H9 (cell line): ENCODE results near the gene CTXN3. TPM values are rescaled to one million over a fixed set of nuclear protein-coding genes. Genes with fewer than 3 reads are reported as not detected.

Experiments used
- DNase-seq: peaks from one replicate; pipeline ENCODE4 v3.0.0-alpha.2; 2017
- H2AFZ ChIP-seq: one replicate; pipeline ENCODE4 v1.6.1; 2013; ENCODE audit warnings: mild to moderate bottlenecking, low read length, control low read depth, moderate library complexity
- H2AK5ac ChIP-seq: 2 replicates; pipeline ENCODE4 v1.6.1; 2013; ENCODE audit warnings: low read length, control low read depth, mixed read lengths; ENCODE audit not compliant: insufficient read length
- H2BK120ac ChIP-seq: one replicate; pipeline ENCODE4 v1.6.1; 2013; ENCODE audit warnings: low read depth, mild to moderate bottlenecking, low read length, control low read depth, inconsistent platforms; ENCODE audit not compliant: poor library complexity, severe bottlenecking
- H2BK12ac ChIP-seq: 2 replicates; pipeline ENCODE4 v1.6.1; 2013; ENCODE audit warnings: low read length, control low read depth, mixed read lengths, low read depth; ENCODE audit not compliant: insufficient read length
- H2BK15ac ChIP-seq: 2 replicates; pipeline ENCODE4 v1.6.1; 2013; ENCODE audit warnings: low read depth, low read length, control low read depth
- H2BK20ac ChIP-seq: one replicate; pipeline ENCODE4 v1.6.1; 2013; ENCODE audit warnings: low read depth, mild to moderate bottlenecking, low read length, control low read depth, inconsistent platforms; ENCODE audit not compliant: poor library complexity, severe bottlenecking
- H2BK5ac ChIP-seq: 2 replicates; pipeline ENCODE4 v1.6.1; 2013; ENCODE audit warnings: low read length, control low read depth, mixed read lengths; ENCODE audit not compliant: insufficient read length
- H3K14ac ChIP-seq: 2 replicates; pipeline ENCODE4 v1.6.1; 2013; ENCODE audit warnings: low read length, control low read depth; ENCODE audit not compliant: insufficient read depth
- H3K18ac ChIP-seq: 2 replicates; pipeline ENCODE4 v1.6.1; 2013; ENCODE audit warnings: low read depth, mild to moderate bottlenecking, mixed read lengths, low read length, control low read depth; ENCODE audit not compliant: insufficient read length
- H3K23ac ChIP-seq: 2 replicates; pipeline ENCODE4 v1.6.1; 2013; ENCODE audit warnings: low read length, control low read depth, mixed read lengths, low read depth; ENCODE audit not compliant: insufficient read length
- H3K23me2 ChIP-seq: 2 replicates; pipeline ENCODE4 v1.6.1; 2013; ENCODE audit warnings: low read depth, mild to moderate bottlenecking, mixed read lengths, low read length, control low read depth; ENCODE audit not compliant: insufficient read length, poor library complexity, severe bottlenecking
- H3K27ac ChIP-seq: 2 replicates; pipeline ENCODE4 v1.5.1; 2013; ENCODE audit warnings: low read length, control low read depth, mixed read lengths, low read depth; ENCODE audit not compliant: insufficient read length
- H3K27me3 ChIP-seq: 2 replicates; pipeline ENCODE4 v1.6.1; 2013; ENCODE audit warnings: low read length, control low read depth, inconsistent platforms; ENCODE audit not compliant: insufficient read depth
- H3K4ac ChIP-seq: 2 replicates; pipeline ENCODE4 v1.6.1; 2013; ENCODE audit warnings: low read depth, mild to moderate bottlenecking, control low read depth, inconsistent platforms, low read length, moderate library complexity
- H3K4me1 ChIP-seq: 2 replicates; pipeline ENCODE4 v1.6.1; 2013; ENCODE audit warnings: low read length, control low read depth, inconsistent platforms; ENCODE audit not compliant: insufficient read depth
- H3K4me2 ChIP-seq: 2 replicates; pipeline ENCODE4 v1.6.1; 2013; ENCODE audit warnings: low read length, control low read depth, mixed read lengths; ENCODE audit not compliant: insufficient read length, insufficient read depth
- H3K56ac ChIP-seq: 2 replicates; pipeline ENCODE4 v1.6.1; 2013; ENCODE audit warnings: low read depth, mild to moderate bottlenecking, mixed read lengths, low read length, control low read depth; ENCODE audit not compliant: insufficient read length
- H3K79me1 ChIP-seq: 2 replicates; pipeline ENCODE4 v1.6.1; 2013; ENCODE audit warnings: low read depth, mild to moderate bottlenecking, moderate library complexity, low read length, control low read depth, inconsistent platforms; ENCODE audit not compliant: insufficient read depth, poor library complexity, severe bottlenecking
- H3K79me2 ChIP-seq: 2 replicates; pipeline ENCODE4 v1.6.1; 2013; ENCODE audit warnings: low read length, control low read depth, inconsistent platforms; ENCODE audit not compliant: insufficient read depth
- H3K9ac ChIP-seq: 2 replicates; pipeline ENCODE4 v1.6.1; 2013; ENCODE audit warnings: low read length, control low read depth, mixed read lengths; ENCODE audit not compliant: insufficient read length; ENCODE audit errors: extremely low read depth
- H3K9me3 ChIP-seq: one replicate; pipeline ENCODE4 v1.6.1; 2013; ENCODE audit warnings: low read depth, low read length, inconsistent platforms; ENCODE audit not compliant: control insufficient read depth
- H3T11ph ChIP-seq: one replicate; pipeline ENCODE4 v1.6.1; 2013; ENCODE audit warnings: mild to moderate bottlenecking, low read length, control low read depth, inconsistent platforms
- H4K20me1 ChIP-seq: one replicate; pipeline ENCODE4 v1.6.1; 2013; ENCODE audit not compliant: control insufficient read depth, insufficient read length, insufficient read depth
- H4K5ac ChIP-seq: 2 replicates; pipeline ENCODE4 v1.6.1; 2013; ENCODE audit warnings: low read depth, mild to moderate bottlenecking, mixed read lengths, low read length, control low read depth; ENCODE audit not compliant: insufficient read length
- H4K8ac ChIP-seq: replicated peaks from 2 replicates; pipeline ENCODE4 v1.6.1; 2013; ENCODE audit warnings: low read length, control low read depth, mixed read lengths, low read depth; ENCODE audit not compliant: insufficient read length
- H4K91ac ChIP-seq: 2 replicates; pipeline ENCODE4 v1.6.1; 2013; ENCODE audit warnings: low read depth, mild to moderate bottlenecking, moderate library complexity, mixed read lengths, low read length, control low read depth; ENCODE audit not compliant: insufficient read length
- H3K27ac Mint-ChIP-seq, 3 experiments: 2 replicates in 2 of 3; 3 replicates in 1 of 3; pipeline ENCODE4 v1.8.0; 2020 to 2021; ENCODE audit warnings: mixed read lengths in 3 of 3, mild to moderate bottlenecking in 1 of 3, moderate library complexity in 1 of 3
- H3K27me3 Mint-ChIP-seq: 2 replicates; pipeline ENCODE4 v1.8.0; 2021; ENCODE audit warnings: low read depth, mild to moderate bottlenecking, moderate library complexity, mixed read lengths
- H3K36me3 Mint-ChIP-seq, 3 experiments: 2 replicates in 2 of 3; 3 replicates in 1 of 3; pipeline ENCODE4 v1.8.0; 2020 to 2021; ENCODE audit warnings: low read depth in 3 of 3, mixed read lengths in 3 of 3; ENCODE audit not compliant: insufficient read depth in 1 of 3
- H3K4me1 Mint-ChIP-seq, 2 experiments: 2 replicates each; pipeline ENCODE4 v1.8.0; 2020; ENCODE audit warnings: mixed read lengths in 2 of 2
- H3K4me3 Mint-ChIP-seq, 2 experiments: 2 replicates in 1 of 2; 3 replicates in 1 of 2; pipeline ENCODE4 v1.8.0; 2020 to 2021; ENCODE audit warnings: mild to moderate bottlenecking in 2 of 2, mixed read lengths in 2 of 2, moderate library complexity in 1 of 2
- H3K9me3 Mint-ChIP-seq, 2 experiments: 2 replicates in 1 of 2; 3 replicates in 1 of 2; pipeline ENCODE4 v1.8.0; 2020; ENCODE audit warnings: mild to moderate bottlenecking in 2 of 2, mixed read lengths in 2 of 2, moderate library complexity in 1 of 2
- CTCF ChIP-seq: fragments of 200-600 bp; sonication (generic); conservative IDR thresholded peaks from 3 replicates; pipeline ENCODE4 v1.8.0; 2021; ENCODE audit warnings: antibody characterized with exemption, mild to moderate bottlenecking
- WGBS: extraction: QIAGEN DNeasy Blood & Tissue Kit; methylation state at CpG from one replicate; pipeline ENCODE4 v1.1.7; 2013; ENCODE audit warnings: missing lambda C conversion rate, low lambda C conversion rate, mixed read lengths; ENCODE audit not compliant: insufficient read length; ENCODE audit errors: extremely low coverage; 5-methylcytosine and 5-hydroxymethylcytosine counted together
- total RNA-seq: library from RNA; stranded (reverse); gene quantifications from 2 replicates; pipeline ENCODE4 v1.2.1, GENCODE V29; 2021

CTXN3 gene
- total RNA-seq, 1 experiment from 2014 or later = not detected

GRCh38 chr5:127702926-127703561 lies 54.2 kb downstream of the CTXN3 start, which contains the start of gene CCDC192:
CCDC192 (plus strand) TSS chr5:127703391; CDS start chr5:127703446, 55 bp downstream.
- peak within 1 kb of the TSS; percentile 91 for H2BK12ac ChIP-seq
- H3K23ac ChIP-seq = no peak within 1 kb of the TSS
- H4K91ac ChIP-seq = no peak within 1 kb of the TSS
- no peaks in the 10 kb centered on the region for H3K36me3 Mint-ChIP-seq
- no peak within 1 kb of the TSS for H4K8ac ChIP-seq
- no peak within 1 kb of the TSS for H2BK120ac ChIP-seq
- H3K23me2 ChIP-seq = no peaks in the 10 kb centered on the region
- H3K4ac ChIP-seq = no peak within 1 kb of the TSS
- DNase-seq = no peak
- H3K27me3 Mint-ChIP-seq = no peaks in the 10 kb centered on the region
- no CpG with 5 or more reads among the region's 5 CpGs for WGBS
- no peak for TF ChIP-seq CTCF
- H3K14ac ChIP-seq = no peak within 1 kb of the TSS
- 0 out of 2 replicates have a peak, but pooled peaks cover 5% of the 10 kb centered on the region for H3K4me1 ChIP-seq
- no peaks in the 10 kb centered on the region for H3K79me2 ChIP-seq
- peak within 1 kb of the TSS in 1 of 3 experiments; percentile 42; a peak in 2 of 7 replicates for H3K27ac Mint-ChIP-seq
- H3K9me3 ChIP-seq = no peaks in the 10 kb centered on the region
- H3K27ac ChIP-seq = no peak within 1 kb of the TSS
- H4K5ac ChIP-seq = no peak within 1 kb of the TSS
- H4K20me1 ChIP-seq = no peaks in the 10 kb centered on the region
- H2BK20ac ChIP-seq = no peak within 1 kb of the TSS
- no peaks in the 10 kb centered on the region for H3K27me3 ChIP-seq
- H2BK5ac ChIP-seq = no peak within 1 kb of the TSS
- no peak within 1 kb of the TSS for H3K9ac ChIP-seq
- peak within 1 kb of the TSS; percentile 21 for H3K18ac ChIP-seq
- H3T11ph ChIP-seq = peak within 1 kb of the TSS; percentile 36
- no peak within 1 kb of the TSS for H3K4me2 ChIP-seq
- H2AK5ac ChIP-seq = no peak within 1 kb of the TSS
- H2BK15ac ChIP-seq = no peak within 1 kb of the TSS
- H3K79me1 ChIP-seq = no peaks in the 10 kb centered on the region
- no peak within 1 kb of the TSS for H3K4me3 Mint-ChIP-seq
- H3K56ac ChIP-seq = no peak within 1 kb of the TSS
- no peaks in the 10 kb centered on the region for H3K9me3 Mint-ChIP-seq
- H2AFZ ChIP-seq = no peak within 1 kb of the TSS
- H3K4me1 Mint-ChIP-seq = peaks cover 3 to 12% of the 10 kb centered on the region in 2 experiments; a peak in 2 of 4 replicates
